Adrenal gland (tissue), 5 donors: ENCODE data around the gene CLEC4M.

Experiments used
- CTCF ChIP-seq, 6 experiments: fragments of 450-650 bp in 4 of 6; fragments of 200-600 bp in 2 of 6; sonication (generic) in 1 of 6; IDR thresholded peaks; 1 replicate in 5 of 6; 2 replicates in 1 of 6; pipeline versions ENCODE4 v1.5.1 to v1.8.0; 2016 to 2021; ENCODE audit warnings: antibody characterized with exemption in 6 of 6, mild to moderate bottlenecking in 2 of 6, moderate library complexity in 1 of 6
- POLR2A ChIP-seq, 2 donors: fragments of 450-650 bp; IDR thresholded peaks; one replicate each; pipeline ENCODE4 v1.6.1; 2017; ENCODE audit warnings: antibody characterized with exemption in 2 of 2, mild to moderate bottlenecking in 2 of 2, moderate library complexity in 1 of 2
- donor health status: DM: no; HTN: no; CAD: no.

GRCh38 chr19:7815325-7815724 lies 52.3 kb downstream of the CLEC4M start:
- TF ChIP-seq CTCF (IDR thresholded peaks at IDR 0.05) (no peak), POLR2A (IDR thresholded peaks at IDR 0.05) (no peak)
